ENCODE results near the gene DNAJB8.

Gene DNAJB8

GRCh38 chr3:128493570-128494366 is 27.1 kb upstream of the DNAJB8 start:
- peak; percentile 27 for DNase-seq

GRCh38 chr3:128492671-128493569 is 26.2 kb upstream of the DNAJB8 start, which contains the start of gene GATA2:
GATA2 (minus strand) TSS chr3:128493201; CDS start chr3:128487031, 6,170 bp downstream.
- DNase-seq = peak; percentile 71

DNA sequence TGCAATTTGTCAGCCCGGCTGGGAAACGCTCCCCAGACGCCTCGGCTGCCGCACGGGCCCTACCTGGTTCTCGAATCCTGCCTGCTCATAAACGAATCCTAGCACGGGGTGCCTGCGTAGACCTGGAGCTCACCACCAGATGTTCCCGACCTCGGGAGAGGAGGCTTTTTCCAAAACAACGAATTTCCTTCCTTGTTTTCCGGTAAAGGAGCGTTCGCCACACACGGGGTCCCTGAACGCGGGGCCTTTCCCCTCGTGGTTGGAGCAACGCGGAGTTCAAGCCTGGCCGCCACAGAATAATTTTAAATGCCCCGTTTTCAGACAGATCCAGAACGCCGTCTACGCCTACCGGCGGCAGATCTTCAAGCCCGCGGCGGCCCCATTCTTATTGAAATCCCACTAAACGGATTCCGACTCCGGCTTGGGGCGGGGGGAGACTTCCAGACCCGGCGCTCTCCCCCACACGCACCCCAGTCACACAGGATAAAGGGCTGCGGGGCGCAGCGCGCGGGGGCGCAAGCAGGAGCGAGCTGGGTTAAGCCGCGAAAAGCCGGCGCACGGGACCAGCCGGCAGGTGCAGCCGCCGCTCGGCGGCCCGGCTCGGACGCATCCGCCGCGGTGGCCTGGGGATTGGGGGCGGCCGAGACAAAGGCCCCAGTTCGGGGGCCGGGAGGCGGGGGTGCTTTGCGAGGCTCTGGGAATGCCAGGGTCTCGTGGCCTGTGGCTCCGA is 25.4 kb upstream of the DNAJB8 start:
- DNase-seq = peak; percentile 71

DNA sequence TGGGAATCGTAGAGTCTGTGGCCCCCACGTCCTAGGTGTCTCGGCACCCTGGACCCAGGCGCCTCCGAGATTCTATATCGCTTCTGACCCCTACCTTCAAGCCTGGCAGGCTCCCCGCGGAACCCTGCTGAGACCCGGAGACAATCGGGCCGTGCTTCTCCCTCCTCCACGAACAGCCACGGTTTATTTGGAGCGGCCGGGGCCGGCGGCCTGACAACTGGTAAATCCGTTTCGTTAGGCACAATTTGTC is 24.9 kb upstream of the DNAJB8 start:
- no peak for DNase-seq

DNA sequence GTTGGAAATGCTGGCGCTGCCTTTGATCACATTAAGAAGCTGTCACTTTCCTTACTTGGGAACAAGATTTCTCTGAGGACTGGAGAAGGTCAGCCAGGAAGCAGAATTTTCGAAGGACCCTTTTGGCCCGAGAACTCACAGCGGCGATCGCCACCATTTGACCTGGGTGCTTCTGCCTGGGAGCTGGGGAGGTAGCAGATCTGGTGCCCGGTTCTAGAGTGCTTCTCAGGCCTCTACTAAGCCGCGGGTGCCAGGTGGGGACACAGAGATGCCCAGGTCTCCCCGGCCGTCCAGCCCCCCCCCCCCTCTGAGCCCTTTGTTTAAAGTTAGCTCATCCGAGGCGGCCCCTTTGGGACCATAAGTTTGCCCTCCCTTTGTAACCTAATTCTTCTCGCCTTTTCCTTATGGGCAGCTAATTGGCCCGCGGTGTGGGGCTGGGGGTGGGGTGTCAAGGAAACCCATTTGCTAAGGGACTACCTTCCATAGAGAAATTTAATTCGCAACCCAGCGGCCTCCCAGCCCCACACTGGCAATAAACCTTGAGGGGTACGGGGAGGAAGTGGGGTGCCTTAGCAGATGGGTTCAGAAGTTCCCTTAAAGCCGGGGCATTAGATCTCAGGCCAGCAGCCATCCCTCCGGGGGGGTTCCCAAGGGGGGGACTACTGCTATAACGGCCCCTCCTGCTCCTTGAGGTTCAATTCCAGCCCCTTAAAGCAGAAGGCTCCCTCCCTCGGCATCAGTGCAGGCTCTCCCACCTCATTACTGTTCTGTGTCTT is 24.4 kb upstream of the DNAJB8 start:
- peak; percentile 32 for DNase-seq

- no peak for DNase-seq
These were observed 23.9 kb upstream of the DNAJB8 start for GRCh38 chr3:128490650-128490914.

DNA sequence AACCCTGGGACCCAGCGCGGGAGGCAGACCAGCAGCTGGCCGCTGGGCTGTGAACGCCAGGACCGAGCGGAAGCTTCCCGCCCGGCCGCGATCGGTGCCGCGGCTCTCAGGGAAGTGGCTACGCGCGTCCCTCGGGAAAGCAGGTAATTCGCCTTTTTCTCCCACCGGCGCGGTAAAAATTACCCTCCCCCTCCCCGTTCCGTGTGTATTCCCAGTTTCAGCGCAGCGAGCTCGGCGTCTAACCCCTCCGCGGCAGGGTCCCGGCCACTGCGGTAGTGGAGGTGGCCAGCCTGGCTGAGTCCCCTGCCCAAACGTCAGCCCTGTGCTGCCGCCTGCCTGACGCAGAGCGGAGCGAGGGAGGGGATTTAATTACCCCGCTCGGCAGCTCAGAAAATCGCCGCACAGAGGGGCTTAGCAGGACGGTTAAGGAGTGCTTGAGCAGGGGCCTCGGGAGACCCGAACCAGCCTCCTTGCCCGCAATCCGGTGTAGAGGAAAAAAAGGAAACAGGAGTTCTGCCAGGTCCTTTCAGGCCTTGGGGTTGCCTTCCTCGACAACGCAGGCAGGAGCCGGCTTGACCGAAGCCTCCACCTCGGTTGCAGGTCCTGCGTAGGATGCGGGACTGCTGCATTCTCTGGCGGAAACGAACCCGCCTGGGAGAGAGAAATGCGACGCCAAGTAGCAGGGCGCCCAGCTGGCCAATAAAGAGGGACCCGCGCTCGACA is 23.4 kb upstream of the DNAJB8 start:
- peak; percentile 78 for DNase-seq

- DNase-seq = no peak
These were observed 22.9 kb upstream of the DNAJB8 start for GRCh38 chr3:128489674-128489926.

DNA sequence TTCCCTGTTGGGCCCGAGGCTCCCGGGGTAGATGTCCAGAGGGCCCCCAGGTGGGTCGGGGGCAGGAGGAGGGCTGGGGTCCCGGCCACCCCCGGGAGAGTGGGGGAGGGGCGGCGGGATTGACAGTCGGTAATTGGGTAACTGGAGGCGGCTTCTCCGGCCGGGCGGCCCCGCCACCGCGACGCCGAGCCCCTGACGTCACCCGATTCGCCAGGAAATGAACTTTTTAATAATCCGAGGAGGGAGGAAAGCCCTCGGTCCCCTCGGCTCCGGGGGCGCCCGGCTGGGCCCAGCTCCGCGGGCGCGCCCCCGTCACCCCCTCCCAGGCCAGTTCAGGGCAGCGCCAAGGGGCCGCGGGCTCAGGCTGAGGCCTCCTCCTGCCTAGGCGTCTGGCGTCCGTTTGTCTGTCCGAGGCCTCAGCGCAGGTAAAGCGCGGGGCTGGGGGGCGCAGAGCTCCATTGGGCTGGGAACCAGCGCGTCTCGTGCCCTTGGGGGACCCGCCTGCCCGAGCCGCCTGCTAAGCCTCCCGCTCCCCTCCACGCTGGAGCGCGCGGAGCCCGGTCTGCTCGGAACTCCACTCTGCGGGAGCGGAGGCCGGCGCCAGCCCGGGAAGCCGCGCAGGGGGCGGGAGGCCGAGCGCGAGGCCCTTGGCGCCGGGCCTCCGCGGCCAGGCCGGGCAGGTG is 22.4 kb upstream of the DNAJB8 start:
- peak; percentile 71 for DNase-seq

GRCh38 chr3:128488636-128488990 is 21.9 kb upstream of the DNAJB8 start:
- peak; percentile 66 for DNase-seq

- DNase-seq = peak; percentile 89
These were observed 21.3 kb upstream of the DNAJB8 start for GRCh38 chr3:128487813-128488635.

GRCh38 chr3:128487538-128487812 is 20.8 kb upstream of the DNAJB8 start:
- DNase-seq = no peak

DNA sequence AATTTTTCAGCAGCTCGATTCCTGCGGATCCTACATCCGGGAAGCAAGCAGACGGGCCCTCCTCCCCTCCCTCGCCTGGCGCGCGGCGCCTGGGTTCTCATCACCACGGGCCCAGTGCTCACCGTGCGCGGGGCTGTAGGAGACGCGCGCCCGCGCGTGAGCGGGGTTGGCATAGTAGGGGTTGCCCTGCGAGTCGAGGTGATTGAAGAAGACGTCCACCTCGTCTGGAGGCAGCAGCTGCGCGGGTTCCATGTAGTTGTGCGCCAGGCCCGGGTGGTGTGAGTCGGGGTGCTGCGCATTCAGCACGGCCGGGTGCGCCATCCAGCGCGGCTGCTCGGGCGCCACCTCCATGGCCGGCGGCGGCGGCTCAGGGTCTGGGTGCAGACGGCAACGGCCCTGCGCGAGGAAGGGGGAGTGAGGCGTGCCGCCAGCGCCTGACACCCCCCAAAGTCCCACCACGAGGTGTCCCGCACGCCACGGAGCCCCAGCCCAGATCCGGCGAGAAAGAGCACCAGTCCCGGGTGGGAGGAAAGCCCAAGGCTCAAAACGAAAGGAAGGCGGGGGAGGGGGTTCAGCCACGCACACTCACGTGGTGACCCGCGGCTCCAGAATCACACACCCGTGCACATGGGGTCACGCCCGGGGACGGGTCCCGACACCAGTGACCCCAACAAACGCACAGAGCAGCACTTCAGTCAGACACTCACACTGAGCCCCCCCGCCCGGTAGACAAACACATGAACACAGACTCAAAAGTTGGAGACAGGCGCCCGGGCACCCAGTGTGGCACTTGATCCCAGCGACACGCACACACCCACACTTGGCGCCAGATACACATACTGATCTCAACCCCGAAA is 20.2 kb upstream of the DNAJB8 start:
- DNase-seq = peak; percentile 66

DNA sequence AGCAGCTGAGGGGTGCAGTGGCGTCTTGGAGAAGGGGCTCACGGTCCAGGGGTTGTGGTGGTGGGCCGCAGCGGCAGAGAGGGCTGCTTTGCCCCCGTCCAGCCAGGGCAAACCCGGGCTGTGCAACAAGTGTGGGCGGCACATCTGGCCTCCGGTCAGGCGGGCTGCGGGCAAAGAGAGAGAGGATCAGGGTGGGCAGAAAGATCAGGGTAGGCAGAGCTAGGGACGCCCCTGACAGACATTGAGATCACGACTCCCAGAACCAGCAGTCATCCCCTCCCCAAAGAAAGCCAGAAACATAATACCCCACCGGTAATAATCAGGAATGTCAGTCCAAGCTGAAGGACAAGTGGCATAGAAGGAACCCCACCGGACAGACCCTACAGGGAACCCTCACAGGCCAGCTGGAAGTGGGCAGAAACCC is 19.5 kb upstream of the DNAJB8 start:
- DNase-seq = no peak

- no peak for DNase-seq
These were observed 18.9 kb upstream of the DNAJB8 start for GRCh38 chr3:128485282-128486204.

DNA sequence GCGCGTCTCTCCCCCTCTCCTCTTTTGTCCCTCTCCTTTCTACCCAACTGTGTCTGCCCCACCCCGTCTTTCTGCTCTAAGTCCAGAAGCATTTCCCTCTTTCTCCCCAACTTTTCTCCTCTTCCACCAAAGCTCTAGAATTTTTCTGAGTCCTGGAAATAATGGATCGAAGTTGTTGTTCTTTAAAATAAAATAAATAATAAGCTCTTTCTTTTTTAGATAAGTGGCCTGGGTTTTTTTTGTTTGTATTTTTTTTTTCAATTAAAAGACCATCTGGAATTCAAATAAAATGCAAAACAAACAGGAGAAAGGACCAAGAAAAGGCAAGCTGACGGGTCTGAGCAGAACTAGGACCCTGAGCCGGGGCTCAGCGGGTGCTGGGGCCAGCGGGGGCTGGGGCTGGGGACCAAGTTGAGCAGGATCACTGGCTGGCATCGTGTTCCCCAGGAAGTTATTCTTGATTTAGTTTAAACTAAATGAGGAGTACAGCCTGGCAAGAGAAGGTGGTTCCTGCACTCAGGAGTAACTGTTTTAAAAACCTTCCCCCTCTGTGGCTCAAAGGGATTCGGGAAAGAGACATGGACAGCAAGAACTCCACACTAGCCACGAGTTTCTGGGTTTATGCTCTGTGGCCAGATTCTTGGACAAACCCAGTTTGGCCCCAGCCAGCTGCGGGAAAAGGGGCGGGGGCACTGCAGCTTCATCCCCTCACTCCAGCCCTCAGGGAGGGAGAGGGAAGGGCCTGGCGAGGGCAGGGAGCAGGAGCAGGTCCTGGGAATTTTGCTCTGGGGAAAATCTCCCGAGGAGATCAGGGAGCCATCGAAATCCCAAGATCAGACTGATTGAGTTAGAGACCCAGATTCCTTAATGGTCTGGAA is 18.0 kb upstream of the DNAJB8 start:
- no peak for DNase-seq

DNA sequence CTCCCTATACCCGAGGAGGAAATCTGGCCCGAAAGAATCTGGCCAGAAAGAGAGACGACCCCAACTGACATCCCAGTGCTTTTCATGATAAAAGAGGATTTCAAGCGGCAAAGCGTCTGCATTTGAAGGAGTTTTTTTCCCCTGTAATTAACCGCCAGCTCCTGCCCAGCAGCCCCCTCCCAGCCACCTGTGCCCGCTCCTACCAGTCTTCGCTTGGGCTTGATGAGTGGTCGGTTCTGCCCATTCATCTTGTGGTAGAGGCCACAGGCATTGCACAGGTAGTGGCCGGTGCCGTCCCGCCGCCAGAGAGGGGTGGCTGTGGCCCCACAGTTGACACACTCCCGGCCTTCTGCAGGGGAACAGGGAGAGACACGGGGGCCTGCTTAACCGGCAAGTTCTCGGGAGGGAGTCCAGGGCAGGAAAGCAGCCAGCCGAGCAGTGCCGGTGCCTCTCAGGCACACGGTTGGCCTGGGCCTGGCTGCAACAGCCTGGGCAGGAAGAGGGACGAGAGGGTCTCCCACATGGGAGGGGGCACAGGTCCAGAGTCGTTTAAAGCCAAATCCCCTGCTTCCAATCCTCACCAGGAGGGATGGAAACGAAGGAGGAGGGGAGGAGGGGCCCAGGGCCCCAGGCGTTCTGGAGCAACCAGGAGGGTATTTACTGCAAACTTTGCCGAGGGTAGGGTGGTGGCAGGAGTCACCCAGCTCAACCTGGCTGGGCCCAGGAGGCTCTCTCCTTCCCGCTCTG is 17.1 kb upstream of the DNAJB8 start:
- no peak for DNase-seq
